ENCODE measurements around the gene TSPAN14.
"Not testable (repeated sequence)": the region's sequence is repeated elsewhere in the genome, so short reads cannot be mapped to it uniquely, and the experiment has no call there.

TSPAN14 gene

DNA sequence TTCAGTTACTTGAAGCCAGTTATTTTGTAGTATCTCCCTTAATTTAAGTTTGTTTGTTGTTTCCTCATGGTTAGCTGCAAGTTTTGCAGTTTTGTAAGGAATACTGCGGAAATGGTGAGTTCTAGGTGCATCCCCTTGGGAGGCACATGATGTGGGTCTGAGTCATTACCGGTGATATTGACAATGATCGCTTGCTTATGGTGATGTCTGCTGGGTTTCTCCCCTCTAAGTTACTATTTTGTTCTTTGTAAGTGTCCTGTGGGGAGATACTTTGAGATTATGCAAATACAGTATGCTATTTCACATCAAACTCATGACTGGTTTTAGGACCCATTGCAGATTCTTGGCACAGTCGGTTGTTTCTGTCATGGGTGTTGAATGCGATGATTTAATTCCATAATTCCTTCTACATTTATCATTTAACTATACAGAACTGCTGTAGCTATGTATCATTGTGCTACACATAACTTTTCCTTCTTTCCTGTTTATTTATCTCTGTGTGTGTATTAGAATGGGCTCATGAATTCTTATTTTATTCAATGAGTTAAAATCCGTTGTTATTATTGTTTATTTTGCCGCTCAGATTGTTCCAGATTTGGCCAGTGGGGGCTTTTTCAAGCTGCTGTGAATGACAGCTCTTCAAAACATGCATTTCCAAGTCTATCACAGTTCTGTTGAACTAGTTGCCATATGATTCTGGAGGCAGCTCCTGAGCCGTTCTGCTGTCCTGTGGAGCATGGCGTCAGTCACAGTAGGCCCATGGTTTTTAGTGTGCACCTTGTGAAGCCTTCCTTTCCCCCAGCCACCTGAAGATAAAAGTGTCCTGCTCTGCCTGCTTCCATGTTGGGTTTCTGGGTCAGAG, 18.4 kb downstream of the TSPAN14 start:
- DNase-seq, result peak; percentile 86

GRCh38 chr10:80473096-80473657, 19.1 kb downstream of the TSPAN14 start:
- DNase-seq, result no peak

GRCh38 chr10:80473692-80474596, 19.8 kb downstream of the TSPAN14 start:
- no peak for DNase-seq

DNA sequence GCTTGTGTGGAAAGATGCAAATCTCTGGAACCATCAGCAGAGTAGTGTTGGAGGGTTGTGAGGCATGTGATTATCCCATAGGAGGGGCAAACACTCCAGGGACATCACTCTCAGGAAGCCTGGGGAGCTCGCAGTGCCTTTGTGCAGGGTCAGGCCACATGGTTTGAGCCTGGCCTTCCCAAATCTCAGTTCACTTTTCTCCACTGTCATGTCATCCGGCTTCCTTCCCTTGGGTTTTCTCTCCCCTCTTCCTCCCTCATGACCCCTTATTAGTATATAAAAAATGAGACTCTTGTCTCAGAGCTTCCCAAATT, 20.4 kb downstream of the TSPAN14 start:
- DNase-seq, result no peak

DNA sequence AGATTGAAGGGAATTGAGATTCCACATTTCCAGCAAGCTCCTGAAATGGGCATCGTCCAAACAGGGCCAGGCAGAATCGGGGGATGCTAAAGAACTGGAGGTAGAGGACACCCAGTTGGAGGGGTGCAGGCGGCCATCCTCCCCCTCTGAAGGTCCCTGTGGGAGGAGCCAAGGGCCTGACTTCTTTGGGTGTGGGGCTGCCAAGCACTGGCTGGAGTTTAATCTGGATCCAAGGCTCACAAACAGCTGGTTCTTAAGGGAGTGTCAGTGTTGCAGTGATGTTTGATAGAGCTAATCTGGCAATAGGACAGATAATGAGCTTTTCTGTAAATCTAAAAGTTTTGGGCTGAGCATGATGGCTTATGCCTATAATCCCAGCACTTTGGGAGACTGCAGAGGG, 20.8 kb downstream of the TSPAN14 start:
- DNase-seq, result no peak

DNA sequence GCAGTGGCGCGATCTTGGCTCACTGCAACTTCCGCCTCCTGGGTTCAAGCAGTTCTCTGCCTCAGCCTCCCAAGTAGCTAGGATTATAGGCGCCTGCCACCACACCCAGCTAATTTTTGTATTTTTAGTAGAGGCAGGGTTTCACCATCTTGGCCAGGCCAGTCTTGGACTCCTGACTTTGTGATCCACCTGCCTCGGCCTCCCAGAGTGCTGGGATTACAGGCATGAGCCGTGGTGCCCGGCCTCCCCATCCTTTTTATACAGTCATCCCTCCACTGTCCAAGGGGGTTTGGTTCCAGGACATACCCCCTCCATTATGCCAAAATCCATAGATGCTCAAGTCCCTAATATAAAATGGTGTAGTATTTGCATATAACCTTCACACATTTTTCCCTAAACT, 21.5 kb downstream of the TSPAN14 start:
- DNase-seq, result not testable (repeated sequence)

DNA sequence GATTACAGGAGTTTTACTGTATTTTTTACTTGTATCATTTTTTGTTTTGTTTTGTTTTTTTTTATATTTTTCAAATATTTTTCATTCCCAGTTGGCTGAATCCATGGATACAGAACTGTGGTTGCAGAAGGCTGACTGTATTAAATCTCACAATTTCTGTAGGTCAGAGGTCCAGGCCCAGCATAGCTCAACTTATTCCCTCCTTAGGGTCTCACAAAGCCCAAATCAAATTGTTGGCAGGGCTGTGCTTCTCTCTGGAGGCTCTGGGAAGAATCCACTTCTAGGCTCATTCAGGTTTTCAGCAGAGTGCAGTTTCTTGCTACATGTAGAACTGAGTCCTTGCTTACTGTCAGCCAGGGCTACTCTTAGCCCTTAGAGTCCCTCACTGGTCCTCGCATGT, 22.6 kb downstream of the TSPAN14 start:
- no peak for DNase-seq

DNA sequence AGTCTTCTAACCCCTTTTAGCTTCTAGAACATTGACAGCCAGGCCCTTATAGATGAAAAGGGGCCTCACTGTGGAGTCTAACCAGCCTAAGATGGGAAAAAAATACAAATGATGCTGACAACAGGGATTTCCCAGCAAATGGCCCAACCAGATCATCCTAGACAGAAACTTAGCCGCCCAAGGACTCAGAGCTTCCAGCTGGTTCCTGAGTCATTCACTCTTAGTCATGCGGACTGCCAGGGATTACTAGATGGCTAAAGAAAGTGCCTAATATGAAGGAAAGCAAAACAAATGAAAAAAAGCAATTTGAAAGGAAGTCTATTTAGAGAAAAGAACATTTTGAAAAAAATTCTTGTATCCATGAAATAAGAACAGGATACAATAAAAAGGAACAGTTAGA, 23.7 kb downstream of the TSPAN14 start:
- DNase-seq, result peak; percentile 94

DNA sequence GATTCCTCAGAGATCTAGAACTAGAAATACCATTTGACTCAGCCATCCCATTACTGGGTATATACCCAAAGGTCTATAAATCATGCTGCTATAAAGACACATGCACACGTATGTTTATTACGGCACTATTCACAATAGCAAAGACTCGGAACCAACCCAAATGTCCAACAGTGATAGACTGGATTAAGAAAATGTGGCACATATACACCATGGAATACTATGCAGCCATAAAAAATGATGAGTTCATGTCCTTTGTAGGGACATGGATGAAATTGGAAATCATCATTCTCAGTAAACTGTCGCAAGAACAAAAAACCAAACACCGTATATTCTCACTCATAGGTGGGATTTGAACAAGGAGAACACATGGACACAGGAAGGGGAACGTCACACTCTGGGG, 26.3 kb downstream of the TSPAN14 start:
- DNase-seq, result not testable (repeated sequence)

DNA sequence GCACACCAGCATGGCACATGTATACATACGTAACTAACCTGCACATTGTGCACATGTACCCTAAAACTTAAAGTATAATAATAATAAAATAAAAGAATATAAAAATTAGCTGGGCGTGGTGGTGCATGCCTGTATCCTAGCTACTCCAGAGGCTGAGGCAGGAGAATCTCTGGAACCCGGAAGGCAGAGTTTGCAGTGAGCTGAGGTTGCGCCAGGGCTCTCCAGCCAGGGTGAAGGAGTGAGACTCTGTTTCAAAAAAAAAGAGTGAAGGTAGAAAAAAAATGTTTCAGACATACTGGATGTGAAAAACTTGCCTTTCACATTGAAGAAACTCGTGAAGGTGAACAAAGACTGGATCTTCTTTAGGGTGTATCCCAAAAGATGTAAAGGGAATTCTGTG, 26.7 kb downstream of the TSPAN14 start:
- DNase-seq, result no peak

DNA sequence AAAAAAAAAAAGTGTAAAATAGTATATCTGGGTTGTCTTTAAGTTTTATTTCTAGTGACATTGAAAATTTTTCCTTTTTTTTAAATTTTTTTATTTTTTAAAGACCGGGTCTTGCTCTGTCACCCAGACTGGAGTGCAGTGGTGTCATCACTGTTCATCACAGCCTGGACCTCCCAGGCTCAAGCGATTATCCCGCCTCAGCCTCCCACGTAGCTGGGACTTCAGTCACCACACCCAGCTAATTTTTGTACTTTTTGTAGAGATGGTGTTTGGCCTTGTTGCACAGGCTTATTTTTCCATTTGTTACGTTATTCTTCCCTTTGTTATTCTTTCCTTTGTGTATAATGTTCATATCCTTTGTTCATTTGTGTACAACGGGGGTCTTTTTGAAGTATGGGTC, 30.1 kb downstream of the TSPAN14 start:
- DNase-seq, result peak; percentile 57

- no peak for DNase-seq
These were observed 30.6 kb downstream of the TSPAN14 start for GRCh38 chr10:80484676-80485075.

- peak; percentile 89 for DNase-seq
These were observed 31.2 kb downstream of the TSPAN14 start for GRCh38 chr10:80485076-80485945.

DNA sequence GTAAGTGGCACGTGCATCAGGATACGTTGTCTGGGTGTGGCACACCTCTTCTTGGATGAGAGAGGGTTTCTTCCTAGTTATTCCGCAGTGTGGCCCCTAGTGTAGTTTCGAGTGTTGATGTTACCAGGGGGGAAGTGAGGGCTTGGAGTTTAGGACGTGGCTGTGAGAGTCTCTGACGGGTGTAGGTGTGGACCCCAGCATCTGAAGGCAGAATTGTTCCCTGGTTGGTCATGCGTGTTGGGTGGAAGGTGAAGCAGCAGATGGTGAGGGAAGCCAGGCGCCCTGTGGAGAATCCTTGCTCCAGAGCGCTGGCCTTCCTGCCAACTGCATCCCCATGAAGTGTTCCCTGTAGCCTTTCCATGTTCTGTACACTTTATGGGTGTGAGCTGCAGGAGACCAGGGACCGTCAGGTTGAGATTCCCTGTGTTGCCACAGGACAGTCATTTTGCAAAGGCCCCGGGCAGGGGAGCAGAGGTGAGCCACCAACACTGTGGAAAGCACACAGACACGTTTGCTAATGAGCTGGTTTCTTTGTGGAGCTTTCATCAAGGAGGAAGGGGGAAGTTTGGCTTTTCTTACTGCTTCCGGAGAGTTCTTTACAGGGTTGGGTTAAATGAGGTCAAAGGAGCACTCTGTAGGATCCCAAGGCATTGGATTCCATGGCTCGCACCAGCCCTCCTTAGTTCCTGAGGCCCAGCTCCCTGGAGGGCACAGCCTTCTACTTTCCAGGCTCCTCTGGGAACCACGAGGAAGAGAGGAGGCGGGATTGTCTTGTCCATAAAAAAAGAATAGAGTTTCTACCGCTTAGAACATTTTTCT, 32.0 kb downstream of the TSPAN14 start:
- DNase-seq, result peak; percentile 67

- DNase-seq, result no peak
These were observed 32.8 kb downstream of the TSPAN14 start for GRCh38 chr10:80486785-80487420.

- no peak for DNase-seq
These were observed 33.3 kb downstream of the TSPAN14 start for GRCh38 chr10:80487421-80487785.

DNA sequence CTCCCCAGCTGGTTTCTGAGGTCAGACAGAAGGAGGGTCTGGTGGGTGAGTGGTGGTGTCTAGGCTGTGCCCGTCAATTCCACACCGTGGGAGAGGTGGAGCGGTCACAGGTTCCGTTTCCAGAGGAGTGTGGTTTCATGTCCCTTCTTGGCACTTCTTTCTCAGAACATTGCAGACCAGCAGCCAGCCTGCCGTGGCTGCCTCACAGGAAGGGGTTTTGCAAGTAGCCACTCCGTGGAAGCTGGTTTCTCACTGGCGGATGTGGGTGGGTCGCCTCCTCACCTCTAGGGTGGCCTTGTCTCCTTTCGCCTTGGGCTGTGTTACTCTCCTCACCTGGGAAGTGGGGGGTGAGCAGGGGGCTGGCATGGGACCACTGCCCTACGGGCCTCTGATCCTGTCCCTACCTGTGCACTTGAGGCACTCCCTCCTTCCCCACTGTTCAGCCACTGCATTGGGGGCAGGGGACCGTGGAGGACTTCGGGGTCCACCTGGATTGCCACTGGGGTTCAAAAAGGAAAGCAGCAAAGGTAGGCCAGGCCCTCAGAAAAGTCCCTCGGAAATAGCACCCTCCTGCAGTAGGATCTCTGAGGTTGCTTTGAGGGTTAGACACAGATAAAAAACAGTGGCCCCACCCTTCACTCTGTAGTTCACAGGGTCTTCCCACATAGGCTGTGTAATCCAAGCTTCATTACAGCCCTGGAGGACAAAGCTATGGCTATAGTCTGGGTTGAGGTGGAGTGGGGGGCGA, 33.9 kb downstream of the TSPAN14 start:
- DNase-seq, result peak; percentile 79

DNA sequence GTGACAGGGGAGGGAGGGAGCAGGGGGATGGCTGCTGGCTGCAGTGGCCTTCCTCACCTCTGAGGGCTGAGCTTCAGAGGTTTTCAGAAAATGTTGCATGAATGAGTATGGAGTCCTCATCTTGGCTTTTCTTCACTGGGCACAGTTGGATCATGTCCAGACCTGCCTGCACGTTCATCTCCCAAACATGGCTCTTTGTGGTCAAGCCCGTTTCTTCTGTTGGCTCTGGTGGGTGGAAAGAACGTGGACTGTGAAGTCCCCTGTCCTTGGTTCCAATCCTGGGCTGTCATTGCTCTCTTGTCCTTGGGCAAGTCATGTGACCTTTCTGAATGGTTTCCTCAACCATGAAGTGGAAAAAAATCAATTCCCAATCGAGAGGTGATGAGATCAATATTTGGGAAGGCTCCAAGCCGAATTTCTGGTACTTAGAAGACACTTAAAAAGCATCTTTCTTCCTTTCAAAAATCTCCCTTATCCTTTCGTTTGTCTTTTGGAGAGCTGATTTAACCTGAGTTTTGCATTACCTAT, 34.5 kb downstream of the TSPAN14 start:
- DNase-seq, result no peak

GRCh38 chr10:80489371-80490112, 35.4 kb downstream of the TSPAN14 start:
- no peak for DNase-seq

Measured in suppressor macrophage treated with lipopolysaccharide for 4 hours (primary cell).